Measurements from ENCODE around the gene TOE1.

Gene TOE1

DNA sequence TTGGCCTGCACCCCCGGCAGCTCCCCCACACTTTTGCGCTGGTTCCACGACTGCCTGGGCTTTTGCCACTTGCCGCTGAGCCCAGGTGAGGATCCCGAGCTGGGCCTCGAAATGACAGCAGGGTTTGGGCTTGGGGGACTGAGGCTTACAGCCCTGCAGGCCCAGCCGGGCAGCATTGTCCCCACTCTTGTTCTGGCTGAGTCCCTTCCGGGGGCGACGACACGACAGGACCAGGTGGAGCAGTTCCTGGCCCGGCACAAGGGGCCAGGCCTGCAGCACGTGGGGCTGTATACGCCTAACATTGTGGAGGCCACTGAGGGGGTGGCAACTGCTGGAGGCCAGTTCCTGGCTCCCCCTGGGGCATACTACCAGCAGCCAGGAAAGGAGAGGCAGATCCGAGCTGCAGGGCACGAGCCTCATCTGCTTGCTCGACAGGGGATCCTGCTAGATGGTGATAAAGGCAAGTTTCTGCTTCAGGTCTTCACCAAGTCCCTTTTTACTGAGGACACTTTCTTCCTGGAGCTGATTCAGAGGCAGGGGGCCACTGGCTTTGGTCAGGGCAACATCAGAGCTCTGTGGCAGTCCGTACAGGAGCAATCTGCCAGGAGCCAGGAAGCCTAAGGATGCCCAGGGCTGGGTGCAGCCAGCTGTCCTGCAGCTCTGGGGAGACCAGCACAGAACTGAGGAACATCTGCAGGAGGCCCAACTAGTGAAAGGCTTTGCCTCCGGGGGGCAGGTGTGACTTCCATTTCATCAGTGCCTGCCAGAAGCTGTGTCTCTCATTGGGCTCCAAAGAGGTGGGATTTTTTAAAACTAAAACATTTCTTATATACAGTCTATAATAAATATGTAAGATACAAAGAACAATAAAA lies 12.1 kb upstream of the TOE1 start:
- no peak for DNase-seq

DNA sequence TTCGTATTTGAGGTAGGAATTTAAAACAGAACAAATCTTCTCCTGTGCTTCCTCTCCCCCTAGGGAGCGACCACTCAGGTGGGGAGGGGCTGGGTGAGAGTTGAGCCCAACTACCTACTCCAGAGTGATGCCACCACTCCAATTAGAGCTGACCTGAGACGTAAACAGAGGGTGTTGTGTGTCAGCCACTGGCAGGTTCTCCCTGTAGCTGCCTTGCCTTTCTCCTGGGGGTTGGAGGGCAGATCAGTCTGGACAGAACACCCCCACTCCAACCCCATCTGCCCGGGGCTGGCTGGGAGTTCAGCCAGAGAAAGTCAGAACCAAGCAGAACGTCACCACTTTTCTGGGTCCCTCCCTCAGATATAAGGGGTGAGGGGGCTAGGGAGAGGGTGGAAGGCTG lies 11.3 kb upstream of the TOE1 start:
- no peak for DNase-seq

DNA sequence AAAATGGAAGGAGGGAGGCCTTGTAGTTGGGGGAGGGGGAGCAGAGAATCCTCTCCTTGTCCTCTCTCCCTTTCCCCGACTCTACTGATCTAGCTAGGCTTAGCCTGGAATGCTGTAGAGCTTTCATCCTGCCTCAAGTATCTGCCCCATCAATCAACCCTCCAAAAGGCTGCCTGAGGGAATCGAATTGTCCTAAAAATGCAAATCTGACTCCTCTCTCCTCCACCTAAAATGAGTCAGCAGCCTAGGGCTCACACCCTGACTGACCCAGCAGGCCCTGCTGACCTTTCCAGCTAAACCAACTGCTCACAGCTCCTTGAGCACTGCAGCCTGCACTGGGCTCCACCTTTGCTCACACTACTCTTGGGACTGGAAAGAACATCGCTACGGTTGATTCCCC lies 10.5 kb upstream of the TOE1 start:
- no peak for DNase-seq

DNA sequence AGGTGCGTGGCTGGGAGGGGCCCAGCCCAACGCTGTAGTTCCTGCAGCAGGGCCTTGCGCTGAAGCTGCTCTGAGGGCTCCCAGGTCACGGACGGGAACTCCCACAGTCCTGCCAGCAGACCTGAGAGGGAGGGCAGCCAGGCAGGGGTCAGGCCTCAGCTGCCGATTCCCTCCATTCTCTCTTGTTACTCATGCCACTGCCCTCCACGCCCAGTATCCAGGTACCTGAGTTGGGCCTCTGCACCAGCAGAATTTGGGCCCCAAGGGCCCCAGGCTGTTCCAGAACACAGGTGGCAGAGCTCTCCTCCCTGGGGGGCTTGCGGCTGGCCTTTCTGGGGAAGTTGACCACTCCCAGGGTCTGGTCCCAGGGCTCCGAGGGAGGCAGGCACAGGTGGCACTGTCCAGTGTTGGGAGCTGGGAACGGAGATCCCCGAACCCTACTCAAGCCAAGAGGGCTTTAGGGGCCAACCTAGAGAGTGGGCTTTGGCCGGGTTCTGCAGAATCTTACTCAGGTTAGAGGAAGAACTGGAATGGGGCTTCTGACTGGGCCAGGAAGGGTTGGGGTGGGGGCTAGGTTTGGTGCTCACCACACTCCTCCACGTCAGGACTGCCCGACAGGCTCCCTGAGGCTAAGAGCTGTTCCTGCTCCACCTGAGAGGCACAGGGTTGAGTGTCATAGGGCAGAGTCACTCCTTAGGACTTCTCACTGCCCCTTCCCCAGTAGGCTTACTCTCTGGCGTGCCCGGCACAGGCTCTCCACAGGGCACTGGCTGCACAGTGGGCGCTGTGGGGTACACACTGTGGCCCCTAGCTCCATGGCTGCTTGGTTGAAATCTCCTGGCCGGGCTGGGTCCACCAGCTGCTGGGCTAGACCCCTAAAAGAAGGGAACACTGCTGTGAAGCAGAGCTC lies 8.3 kb upstream of the TOE1 start:
- DNase-seq = no peak

DNA sequence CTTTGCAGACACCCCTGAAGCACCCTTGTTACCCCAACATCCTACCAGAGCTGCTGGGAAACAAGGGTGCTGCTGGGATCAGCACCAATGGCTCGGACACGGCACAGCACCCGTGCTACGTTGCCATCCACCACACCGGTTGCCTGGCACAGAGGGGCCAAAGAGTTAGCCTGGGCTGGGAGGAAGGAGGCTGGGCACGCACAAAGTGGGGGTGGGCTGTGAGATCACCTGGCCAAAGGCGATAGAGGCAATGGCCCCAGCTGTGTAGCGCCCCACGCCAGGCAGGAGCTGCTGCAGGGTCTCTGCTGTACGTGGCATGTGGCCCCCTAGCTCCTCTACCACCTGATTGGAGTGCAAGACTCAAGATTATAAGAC lies 7.6 kb upstream of the TOE1 start:
- no peak for DNase-seq

DNA sequence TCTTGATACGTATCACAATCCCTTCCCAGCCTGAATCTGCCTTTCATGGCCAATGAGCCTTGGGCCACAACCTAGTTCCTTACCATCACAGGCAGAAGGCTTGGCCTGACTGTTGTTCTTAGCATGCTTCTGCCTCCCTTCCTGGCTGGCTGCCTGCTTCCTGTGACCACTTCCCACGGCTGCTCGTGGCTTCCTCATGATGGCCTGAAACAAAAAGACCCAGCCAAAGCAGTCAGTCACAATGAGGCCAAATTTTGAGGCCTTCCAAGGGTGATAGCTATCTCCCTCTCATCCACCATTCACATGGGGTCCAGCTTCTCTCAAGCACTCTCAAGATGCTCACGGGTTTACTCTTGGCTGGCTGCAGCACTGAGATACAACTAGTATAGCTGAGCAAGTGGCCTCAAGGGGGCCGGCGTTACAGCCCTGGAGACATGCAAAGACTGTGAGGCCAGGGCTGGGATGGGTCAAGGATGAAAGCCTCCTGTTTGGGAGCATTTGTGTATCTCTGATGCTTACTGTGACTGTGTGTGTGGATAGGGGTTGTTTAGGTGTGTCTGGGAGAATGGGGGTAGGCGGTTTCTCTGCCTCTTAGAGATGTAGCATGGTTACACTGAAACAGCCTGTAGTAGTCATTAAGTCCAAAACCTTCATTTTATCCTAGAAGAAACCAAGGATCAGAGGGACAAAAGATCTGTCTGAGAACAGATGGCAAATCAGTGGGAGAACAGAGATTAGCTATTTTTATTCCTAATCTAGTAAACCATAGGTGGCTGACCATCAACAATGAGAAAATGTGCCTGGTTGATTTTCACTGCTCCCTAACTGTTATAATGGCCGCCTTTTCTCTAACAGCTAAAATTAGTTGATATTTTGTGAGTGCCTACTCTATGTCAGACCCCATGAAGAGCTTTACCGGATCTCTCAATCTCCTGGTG lies 5.4 kb upstream of the TOE1 start:
- no peak for DNase-seq

DNA sequence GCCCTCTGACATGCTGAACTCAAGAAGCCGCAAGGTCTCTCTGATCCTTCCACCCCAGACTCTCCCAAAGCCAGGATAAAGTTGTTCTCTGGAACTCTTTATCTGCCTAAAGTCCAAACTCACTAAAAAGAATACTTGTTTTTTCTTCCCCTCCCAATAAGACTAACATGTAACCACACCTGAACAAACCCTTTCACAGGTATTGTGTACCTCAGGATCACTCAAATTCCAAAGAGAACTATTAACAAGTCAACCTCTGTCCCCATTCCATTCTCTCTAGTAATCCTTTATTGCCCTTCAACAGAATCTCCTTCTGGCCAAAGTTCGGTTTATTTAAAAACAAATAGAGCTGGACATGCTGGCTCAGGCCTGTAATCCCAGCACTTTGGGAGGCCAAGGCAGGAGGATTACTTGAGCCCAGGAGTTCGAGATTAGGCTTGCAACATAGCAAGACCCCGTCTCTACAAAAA lies 4.1 kb upstream of the TOE1 start:
- no peak for DNase-seq

DNA sequence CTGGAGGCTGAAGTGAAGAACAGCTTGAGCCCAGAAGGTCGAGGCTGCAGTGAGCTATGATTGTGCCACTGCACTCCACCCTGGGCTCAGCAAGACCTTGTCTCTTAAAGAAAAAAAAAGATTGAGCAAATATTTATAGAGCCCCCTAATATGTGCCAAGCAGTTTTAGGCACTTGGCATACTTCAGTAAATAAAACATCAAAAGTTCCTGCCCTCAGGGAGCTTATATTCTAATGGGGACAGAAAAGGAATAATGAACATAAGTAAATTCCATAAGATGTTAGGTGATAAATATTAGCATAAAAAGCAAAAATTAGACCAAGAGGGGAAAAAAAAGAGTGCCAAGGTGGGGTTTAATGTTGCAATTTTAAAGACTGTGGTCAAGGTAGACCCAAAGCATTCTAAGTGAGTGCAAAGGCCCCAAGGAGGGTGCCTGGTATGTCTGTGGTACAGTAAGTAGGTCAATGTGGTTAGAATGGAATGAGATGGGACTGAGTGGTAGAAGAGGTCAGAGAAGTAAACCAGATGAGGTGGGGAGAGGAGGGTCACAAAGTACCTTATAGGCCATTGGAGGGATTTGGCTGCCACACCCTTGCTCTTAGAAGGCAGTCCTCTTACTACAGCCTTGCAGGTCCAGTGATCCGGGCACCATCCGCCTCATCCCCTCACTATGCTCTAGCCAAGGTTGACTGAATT lies 2.2 kb upstream of the TOE1 start:
- DNase-seq = no peak

DNA sequence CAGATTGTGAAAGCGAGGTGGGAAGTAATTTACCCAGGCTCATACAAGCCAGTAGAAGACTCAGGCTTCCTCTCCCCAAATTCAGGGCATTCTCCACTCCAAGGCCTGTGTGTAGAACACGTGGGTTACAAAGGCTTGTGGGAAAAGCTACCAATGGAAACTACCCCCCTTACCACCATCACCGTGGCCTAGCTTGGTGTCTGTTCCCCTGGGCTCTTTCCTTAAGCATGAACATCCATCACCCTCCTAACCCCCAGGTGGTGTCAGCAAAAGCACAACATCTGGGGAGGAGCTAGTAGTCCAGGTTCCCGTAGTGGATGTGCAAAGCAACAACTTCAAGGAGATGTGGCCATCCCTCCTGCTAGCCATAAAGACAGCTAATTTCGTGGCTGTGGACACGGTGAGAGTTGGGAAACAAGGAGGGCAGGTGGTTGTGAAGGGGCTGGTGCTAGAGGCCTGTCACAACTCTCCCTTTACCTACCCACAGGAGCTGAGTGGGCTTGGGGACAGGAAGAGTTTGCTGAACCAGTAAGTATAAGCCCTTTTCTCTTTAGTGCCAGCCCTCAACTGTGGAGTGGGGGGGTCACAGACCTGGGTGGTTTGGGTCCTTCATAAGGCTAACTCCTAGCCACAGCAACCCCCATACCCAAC lies 971 bp downstream of the TOE1 start:
- no peak for DNase-seq

DNA sequence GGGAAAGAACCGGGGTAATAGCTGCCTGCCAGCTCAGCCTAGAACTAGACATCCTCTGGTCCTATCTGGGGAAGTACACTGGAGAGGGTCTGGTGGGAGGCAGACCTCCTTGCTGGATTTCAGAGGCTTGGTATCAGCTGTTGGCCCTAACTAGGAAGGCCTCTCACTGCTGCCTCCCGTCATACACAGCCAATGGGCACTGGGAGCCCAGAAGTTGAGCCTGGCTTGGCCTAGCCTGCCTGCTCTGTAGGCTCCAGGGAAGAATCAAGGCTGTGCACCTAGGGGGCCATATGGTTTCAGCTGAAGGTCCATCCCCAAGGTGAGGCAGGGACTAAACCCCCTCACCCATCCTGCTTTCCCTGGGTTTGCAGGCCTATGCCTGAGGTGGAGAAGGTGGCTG lies 4.5 kb downstream of the TOE1 start:
- no peak for DNase-seq

DNA sequence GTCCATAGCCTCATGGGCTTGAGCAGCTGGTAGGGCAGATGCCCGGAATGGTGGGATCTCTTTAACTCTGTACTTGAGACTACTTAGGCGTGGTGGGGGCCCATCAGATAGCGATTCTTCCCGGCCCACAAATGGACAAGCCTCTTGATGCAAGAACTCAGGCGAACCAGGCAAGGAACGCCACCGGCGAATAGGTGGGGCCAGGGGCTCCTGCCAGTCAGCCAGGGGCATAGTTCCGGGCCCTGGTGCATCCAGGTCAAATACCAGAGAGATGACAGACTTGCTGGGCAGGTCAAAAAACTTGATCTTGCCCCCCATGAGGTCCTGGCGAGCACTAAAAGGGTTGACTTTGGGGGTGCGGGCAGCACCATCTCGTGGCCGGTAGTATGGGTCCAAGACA lies 5.0 kb downstream of the TOE1 start:
- DNase-seq = no peak

DNA sequence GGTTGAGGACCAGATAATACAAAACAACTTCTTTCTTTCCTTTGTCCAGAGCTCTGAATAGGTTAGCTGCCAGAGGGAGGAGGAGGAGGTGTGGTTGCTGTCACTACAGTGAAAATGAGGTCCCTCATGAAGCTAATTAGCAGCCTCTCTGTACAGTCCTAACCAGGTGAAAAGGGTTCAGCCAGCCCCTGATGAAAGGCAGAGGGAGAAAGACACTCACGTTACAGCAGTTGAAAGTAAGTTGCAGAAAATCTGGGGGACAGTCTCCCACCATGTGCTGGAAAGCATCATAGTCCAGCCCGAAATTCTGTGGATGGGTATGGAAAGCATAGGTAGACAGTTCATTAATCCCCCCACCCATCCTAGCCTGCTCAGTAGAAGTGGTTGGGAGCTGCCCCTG lies 6.5 kb downstream of the TOE1 start:
- no peak for DNase-seq

DNA sequence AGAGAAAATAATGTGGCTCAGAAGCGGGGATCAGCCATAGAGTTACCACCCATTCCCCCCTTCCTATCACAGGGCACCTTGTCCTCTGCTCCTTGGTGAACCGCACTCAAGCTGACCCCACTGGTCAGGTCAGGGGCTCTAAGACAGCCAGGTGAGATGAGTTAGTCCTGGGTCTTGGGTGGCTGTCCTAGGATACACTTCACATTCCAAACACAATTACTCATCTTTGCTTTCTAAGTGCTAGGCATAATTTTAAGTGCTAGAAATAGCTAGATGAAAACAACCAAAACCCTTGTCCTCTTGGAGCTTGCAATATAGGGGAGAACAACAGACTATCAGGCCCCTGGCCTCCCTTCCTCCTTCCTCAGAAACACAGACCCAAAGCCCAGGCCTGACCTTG lies 8.1 kb downstream of the TOE1 start:
- DNase-seq = no peak

DNA sequence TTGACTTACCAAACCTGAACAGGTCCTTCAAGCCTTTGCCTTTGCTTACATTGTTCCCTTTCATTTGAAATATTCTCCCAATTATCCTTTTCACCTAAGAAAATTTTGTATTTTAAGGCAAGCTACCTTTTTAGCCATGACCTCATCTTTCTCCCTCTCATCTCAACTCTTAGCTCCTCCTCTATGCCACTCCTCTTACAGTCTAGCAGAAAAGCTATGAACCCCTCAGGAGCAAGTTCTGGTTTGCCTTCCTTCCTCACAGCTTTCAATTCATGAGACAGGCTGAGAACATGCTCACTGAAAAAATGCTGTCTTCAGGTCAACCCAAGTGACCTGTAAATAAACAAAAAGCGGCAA lies 8.6 kb downstream of the TOE1 start:
- DNase-seq = no peak

DNA sequence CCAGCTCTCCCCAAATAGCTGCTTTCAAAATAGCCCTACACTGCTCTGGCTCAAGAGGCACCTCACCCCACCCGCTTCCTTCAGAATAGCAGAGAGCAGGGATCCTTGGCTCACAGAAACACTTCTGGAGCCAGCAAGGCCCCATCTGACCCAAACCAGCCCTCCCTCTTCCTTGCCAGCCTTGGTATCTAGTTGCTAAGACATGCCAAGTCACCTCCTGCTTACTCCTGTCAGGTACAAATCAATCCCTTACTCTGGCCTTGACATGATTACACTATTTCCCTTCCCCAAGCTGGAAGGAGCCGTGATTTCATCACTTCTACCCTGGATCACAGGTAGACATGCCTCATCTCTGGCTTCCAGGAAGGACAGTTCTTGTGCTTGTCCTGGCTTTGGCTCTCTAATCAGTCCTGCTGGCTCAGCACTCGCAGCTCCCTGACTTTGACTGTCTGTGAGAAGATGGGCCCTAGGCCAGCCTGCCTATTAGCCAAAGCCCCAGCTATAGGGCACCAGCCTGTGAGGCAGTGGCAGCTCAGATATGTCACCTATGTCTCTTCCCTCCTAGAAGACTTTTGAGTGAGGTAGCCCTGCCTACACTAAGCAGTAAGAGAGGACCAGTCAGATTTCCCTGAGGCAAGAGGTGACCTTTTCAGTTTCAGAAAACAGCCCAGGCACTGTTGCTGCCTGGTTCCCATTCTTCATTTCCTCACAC lies 9.2 kb downstream of the TOE1 start:
- DNase-seq = no peak

DNA sequence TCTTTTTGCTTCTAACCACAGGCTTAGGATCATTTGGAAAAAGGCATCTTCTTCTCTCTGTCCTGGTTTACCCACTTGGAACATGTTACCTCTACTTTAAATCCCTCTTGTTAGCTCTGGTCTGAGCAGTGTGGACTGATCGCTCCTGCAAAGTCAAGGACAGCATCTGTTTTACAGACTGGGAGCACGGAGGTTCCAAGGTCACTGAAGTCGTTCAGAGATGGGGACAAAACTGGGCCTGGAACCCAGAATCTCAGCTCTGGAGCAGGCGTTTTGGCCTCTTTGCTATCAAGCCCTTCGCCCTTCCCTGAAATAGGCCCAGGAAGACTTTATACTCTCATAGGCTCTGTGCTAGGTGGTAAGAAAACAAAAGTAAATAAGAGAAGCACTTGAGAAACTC lies 11.5 kb downstream of the TOE1 start:
- DNase-seq = no peak

DNA sequence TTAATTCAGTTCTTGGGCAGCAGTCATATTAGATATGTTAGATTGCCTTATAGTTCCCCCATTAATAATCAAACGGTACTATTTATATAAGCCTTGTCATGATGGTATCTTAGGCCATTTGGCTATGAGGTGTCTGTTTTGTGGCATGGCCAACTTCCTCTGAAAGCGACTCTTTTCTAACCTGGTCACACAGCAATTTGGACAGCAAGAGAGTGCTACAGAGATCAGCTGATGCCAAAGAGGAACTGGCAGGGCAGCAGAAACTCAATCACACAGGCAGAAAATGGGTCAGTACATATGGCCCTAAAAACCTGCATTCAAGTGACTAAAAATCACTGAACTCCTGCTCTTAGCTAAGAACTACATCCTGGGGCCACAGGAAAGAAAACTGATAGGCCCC lies 13.7 kb downstream of the TOE1 start:
- no peak for DNase-seq

DNA sequence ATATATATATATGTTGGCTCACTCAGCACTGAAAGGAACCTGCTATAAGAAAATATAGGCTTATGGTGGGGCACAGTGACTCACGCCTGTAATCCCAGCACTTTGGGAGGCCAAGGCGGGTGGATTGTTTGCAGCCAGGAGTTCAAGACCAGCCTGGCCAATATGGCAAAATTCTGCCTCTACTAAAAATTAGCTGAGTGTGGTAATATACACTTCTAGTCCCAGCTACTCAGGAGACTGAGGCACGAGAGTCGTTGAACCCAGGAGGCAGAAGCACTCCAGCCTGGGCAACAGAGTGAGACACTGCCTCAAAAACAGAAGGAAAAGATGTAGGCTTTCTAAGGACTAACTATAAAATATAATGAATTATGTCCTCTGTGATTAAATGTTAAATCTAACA lies 14.9 kb downstream of the TOE1 start:
- no peak for DNase-seq

DNA sequence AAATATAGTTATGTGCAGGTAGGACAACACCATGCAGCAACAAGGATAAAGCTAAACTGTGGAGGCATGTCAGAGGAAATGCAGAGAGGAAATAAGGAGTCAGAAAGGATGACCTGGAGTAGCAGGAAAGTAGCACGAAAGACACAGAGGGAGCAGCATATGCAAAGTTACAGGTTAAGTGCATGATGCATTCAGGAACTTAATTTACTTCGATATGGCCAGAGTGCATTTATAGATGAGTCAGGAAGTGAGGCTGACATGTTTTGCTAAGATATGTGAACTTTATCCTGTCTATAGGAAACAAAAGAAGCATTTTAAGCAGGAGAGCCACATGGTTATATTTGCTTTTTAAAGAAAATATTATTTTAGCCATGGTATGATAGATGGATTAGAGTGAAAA lies 15.7 kb downstream of the TOE1 start:
- no peak for DNase-seq

DNA sequence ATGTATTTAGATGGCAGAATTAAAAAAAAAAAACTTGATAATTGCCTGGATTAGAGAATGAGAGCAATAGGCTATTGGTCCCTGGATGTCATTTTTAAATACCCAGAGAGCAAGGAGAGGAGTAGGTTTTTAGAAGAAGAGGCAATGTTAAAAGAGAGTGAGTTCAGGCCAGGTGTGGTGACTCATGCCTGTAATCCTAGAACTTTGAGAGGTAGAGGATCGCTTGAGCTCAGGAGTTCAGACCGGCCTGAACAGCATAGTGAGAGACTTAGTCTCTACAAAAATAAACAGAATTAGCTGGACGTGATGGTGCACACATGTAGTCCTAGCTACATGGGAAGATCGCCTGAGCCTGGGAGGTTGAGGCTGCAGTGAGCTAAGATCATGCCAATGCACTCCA lies 16.2 kb downstream of the TOE1 start:
- no peak for DNase-seq

DNA sequence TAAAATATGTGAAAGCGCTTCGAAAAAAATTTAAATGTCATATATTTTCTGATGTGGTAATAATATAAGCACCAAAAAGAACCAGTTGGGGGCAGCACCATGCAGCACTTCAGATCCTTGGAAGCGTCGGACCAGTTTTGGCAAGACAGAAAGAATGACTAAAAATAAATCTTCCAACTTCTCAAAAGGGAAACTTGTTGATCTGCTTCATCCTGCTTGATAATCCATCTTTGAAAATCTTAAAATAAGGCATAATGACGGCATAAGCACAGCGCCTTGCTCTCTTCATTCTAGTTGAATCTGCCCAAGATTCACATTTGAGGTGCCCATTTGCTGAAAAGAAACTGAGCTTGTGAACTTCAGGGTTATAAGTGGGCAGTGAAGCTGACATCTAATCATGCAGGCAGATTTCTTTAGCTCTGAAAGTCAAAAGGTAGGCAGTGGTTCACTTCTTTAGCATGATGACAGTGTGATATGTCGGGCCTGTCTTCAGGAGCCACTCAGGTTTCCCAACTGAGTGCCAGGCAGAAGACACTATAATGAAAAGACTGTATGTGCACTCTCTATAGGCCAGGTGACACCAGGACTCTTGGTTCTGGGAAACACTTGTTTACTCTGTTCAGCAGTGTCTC lies 20.0 kb downstream of the TOE1 start:
- no peak for DNase-seq
